Epidermal melanocyte (primary cell): ENCODE data around the gene CTIF.

Experiments used
- DNase-seq: peaks from one replicate; pipeline ENCODE4 v3.0.0; 2011; ENCODE audit warnings: low spot score; ENCODE audit not compliant: insufficient read length

CTIF gene

DNA sequence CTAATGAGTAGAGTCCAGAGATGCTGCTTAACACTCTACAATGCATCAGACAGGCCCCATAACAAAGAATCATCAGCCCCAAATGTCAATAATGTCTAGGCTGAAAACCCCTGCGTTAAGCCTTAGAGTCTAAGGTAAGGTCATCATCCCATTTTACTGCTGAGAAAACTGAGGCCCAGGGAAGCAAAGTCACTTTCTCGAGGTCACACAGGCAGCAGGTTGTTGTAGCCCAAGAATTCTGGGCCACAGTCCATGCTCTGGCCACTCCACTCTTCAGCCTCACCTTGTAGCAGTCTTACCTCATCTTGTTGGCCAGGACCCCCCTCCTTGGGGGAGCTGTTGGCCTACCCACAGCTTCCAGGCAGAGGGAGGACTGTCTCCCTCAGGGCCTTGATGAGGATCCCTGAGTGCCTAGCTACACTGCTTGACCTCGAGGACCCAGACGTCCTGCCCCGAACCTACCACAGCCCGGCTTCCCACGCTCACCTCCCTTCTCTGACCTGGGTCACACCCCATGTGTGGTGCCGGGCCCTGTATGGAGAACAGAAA, 357.6 kb downstream of the CTIF start:
- no peak for DNase-seq

DNA sequence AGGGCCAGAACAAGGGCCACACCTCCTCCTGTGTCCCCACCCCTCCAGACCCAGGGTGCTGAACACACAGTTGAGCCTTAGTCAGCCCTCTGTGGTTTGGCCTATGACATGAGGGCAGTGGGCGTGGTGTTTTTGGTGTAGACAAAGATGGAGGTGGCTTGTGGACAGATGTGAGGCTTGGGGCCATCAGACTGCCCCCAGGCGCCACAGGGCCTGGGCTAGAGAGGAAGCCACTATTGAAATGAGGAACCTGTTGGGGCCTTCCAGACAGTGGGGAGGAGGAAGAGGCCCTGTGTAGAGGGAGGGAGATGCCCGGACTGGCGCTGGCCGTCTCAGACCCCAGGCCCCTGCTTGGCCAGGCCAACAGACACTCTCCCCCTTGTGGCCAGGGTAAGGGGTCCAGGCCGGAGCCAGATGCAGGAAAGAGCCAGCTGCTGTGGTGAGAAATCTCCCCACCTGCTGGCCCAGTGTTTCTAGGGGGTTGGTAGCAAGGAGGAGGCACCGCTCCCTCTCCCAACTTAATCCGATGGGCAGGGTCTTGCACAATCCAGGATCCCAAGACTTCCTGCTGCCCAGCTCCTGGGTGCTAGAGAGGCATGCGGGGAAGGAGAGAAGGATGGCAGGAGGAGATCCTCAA, 358.2 kb downstream of the CTIF start:
- DNase-seq = no peak

DNA sequence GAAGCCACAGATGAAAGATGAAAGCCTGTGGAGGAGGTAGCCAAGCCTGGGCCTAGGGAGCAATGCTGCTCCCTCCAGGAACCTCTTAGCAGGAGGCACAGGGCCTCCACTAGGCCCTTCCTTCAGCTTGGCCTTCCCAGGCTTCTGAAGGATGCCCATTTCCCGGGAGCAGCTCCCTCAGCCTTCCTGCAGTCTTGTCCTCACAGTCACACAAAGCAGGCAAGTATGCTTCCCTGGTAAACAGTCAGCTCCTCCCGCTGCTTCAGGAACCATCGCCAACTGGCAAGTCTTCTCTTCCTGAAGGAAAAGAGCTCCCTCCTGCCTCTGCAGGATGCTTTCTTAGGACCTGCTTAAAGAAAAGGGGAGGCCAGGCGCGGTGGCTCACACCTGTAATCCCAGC, 358.7 kb downstream of the CTIF start:
- DNase-seq = no peak

DNA sequence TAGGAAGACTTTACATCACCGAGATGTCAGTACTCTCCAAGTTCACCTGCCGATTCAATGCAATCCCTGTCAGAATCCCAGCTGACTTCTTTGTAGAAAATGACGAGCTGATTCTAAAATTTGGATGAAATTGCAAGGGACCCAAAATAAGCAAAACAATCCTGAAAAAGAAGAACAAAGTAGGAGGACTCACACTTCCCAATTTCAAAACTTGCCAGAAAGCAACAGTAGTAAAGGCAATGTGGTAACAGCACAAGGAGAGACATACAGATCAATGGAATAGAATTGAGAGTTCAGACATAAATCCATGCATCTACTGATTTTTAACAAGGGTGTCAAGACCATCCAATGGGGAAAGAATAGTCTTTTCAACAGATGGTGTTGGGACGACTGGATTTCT, 359.7 kb downstream of the CTIF start:
- DNase-seq = no peak

DNA sequence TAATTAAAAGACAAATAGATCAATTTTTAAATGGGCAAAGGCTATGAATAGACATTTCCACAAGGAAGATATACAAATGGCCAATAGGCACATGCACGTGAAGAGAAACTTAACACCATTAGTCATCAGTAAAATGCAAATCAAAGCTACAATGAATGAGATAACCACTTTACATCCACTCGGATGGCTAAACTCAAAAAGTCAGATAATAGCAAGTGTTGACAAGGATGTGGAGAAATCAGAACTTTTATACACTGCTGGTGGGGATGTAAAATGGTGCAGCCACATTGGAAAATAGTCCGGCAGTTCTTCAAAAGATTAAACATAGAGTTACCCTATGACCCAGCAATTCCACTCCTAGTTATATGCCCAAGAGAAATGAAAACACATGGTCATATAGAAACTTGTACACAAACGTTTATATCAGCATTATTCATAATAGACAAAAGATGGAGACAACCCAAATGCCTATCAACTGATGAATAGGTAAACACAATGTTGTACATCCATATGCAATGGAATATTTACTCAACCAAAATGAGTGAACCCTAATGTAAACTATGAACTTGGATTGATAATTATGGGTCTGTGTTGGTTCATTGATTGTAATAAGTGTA, 360.8 kb downstream of the CTIF start:
- DNase-seq = no peak

- DNase-seq = no peak
Measured at GRCh38 chr18:48900469-48900868, 361.6 kb downstream of the CTIF start.

DNA sequence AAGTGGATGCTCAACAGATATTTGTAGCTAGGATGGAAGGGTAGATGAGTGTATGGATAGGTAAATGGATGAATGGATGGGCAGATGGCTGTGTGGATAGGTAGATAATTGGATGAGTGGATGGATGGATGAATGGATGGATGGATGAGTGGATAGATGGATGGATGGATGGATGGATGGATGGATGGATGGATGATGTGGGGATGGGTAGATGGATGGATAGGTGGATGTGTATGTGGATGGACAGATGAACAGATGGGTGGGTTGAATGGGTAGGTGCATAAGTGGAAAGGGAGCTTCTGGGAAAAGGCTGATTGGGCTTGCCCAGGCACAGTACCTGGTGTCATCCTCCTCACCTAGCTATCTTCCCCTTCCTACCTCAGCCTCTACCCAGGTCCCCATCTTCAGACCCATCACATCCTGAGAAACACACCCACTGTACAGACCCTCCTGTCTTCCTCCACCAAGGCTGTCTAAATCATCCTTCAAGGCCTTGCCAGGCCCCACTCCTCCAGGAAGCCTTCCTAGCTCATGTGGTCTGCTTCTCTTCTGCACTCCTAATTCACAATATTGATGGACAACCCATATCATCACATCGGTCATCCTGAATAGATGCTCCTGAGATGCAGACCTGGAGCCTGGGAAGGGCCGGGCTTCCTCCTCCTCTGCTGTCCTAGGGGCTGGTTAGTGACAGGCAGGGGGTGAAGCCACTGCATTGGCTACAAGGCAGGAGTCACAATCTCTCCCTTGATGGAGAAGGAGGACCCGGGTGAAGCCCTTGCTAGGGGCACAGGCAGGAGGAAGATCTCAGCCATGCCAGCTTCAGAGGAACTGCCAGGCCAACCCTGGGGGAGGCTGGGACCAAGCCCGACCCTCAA, 362.6 kb downstream of the CTIF start:
- DNase-seq = no peak

GRCh38 chr18:48902023-48902855, 363.4 kb downstream of the CTIF start:
- DNase-seq = peak; percentile 71

- DNase-seq = no peak
Measured at GRCh38 chr18:48902856-48903601, 364.2 kb downstream of the CTIF start.

GRCh38 chr18:48904091-48904490, 365.3 kb downstream of the CTIF start:
- DNase-seq = no peak

DNA sequence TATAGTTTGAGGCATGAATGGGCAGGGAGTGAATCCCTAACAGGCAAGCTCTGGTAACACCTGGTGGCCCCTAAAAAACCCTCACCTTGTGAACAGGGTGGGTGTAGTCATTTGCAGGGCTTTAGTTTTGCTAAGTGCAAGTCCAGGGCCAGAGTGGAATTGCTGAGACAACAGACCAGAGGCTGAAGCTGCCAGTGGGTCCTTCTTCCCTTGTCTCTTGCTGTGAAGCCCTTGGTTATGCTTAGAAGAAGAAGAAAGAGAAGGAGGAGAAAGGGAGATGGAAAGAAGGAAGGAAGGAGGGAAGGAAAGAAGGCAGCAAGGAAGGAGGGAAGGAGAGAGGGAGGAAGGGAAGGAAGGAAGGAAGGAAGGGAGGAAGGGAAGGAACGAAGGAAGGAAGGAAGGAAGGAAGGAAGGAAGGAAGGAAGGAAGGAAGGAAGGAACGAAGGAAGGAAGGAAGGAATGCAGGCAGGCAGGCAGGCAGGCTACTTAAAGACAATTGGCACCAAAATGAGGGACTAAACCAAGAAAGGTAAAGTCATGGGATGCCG, 366.1 kb downstream of the CTIF start:
- DNase-seq = no peak

- no peak for DNase-seq
Measured at GRCh38 chr18:48905513-48905912, 366.7 kb downstream of the CTIF start.

DNA sequence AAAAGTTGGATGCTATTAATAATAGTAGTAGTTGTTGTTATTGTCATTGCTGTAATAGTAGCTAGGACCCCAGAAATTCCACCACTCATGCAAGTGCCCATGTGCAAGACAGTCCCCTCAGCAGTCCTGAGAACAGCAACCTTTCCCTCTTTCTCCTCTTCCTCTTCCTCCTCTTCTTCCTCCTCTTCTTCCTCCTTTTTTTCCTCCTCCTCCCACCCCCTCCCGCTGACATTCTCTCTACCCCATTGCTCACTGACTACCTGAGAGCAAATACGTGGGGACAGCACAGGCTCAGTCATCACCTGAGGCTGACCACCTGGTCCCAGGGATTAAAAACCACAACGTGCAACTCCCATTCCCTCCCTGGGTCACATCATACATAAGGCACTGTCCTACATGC, 370.1 kb downstream of the CTIF start:
- no peak for DNase-seq

- no peak for DNase-seq
Measured at GRCh38 chr18:48909721-48910120, 370.9 kb downstream of the CTIF start.

GRCh38 chr18:48910972-48911545, 372.2 kb downstream of the CTIF start:
- no peak for DNase-seq
